PC-3 (cell line): ENCODE measurements around the gene ATAD3A. TPM values are rescaled to one million over a fixed set of nuclear protein-coding genes. Genes with fewer than 3 reads are reported as not detected.
A peak's percentile ranks its signal among the peaks of the same experiment; 100 is the strongest.

Source experiments
- ATAC-seq: fragments of 200-7000 bp; cut with Tn5 transposase; 2 replicates; pipeline ENCODE4 v1.9.1; 2020; ENCODE audit warnings: mild to moderate bottlenecking, moderate library complexity
- BruUV-seq: library from RNA; stranded (reverse); fragments of 400-500 nt; replicated peaks from 2 replicates; lab custom pipeline; 2021; lab: Mats Ljungman, UMichigan
- CTCF ChIA-PET: fragments of 300-600 bp; sonication (Branson Sonifier 250); formaldehyde crosslinking; loops from one replicate; lab custom pipeline; 2022; ENCODE audit warnings: antibody characterized with exemption; lab: Charles Lee
- POLR2A ChIA-PET: fragments of 300-600 bp; sonication (Branson Sonifier 250); formaldehyde crosslinking; loops from one replicate; lab custom pipeline; 2022; ENCODE audit warnings: antibody characterized with exemption; ENCODE audit not compliant: unreplicated experiment; lab: Charles Lee
- DNase-seq: peaks from one replicate; pipeline ENCODE4 v3.0.0-alpha.2; 2015
- H2AFZ ChIP-seq: fragments of 300-600 bp; sonication (generic); 2 replicates; pipeline ENCODE4 v1.6.0; 2016; ENCODE audit warnings: antibody characterized with exemption, low read length
- H3F3A ChIP-seq: fragments of 300-600 bp; sonication (generic); one replicate; pipeline ENCODE4 v1.6.0; 2017; ENCODE audit warnings: antibody characterized with exemption, low read length, control low read depth, mild to moderate bottlenecking; ENCODE audit not compliant: unreplicated experiment
- H3K27ac ChIP-seq: fragments of 300-600 bp; sonication (generic); 2 replicates; pipeline ENCODE4 v1.5.1; 2016; ENCODE audit warnings: mild to moderate bottlenecking, low read length
- H3K27me3 ChIP-seq: fragments of 300-600 bp; sonication (generic); 2 replicates; pipeline ENCODE4 v1.6.1; 2016; ENCODE audit warnings: low read length, mixed read lengths
- H3K36me3 ChIP-seq: fragments of 300-600 bp; sonication (generic); 2 replicates; pipeline ENCODE4 v1.6.1; 2016; ENCODE audit warnings: low read depth, mixed run types, low read length, mixed read lengths
- H3K4me1 ChIP-seq: fragments of 300-600 bp; sonication (generic); 2 replicates; pipeline ENCODE4 v1.5.1; 2016; ENCODE audit warnings: low read length; ENCODE audit not compliant: insufficient read depth
- H3K4me2 ChIP-seq: fragments of 300-600 bp; sonication (generic); 2 replicates; pipeline ENCODE4 v1.6.0; 2016; ENCODE audit warnings: low read length
- H3K4me3 ChIP-seq: fragments of 300-600 bp; sonication (generic); 2 replicates; pipeline ENCODE4 v1.5.1; 2016; ENCODE audit warnings: mild to moderate bottlenecking, low read length, mixed read lengths
- H3K79me2 ChIP-seq: fragments of 300-600 bp; sonication (generic); 2 replicates; pipeline ENCODE4 v1.6.1; 2017; ENCODE audit warnings: low read length, mixed read lengths
- H3K9ac ChIP-seq: fragments of 300-600 bp; sonication (generic); 2 replicates; pipeline ENCODE4 v1.6.0; 2016; ENCODE audit warnings: mild to moderate bottlenecking, low read length
- H3K9me2 ChIP-seq: fragments of 300-600 bp; sonication (generic); replicated peaks from 2 replicates; pipeline ENCODE4 v1.6.1; 2016; ENCODE audit warnings: mixed run types, low read length, mixed read lengths
- H3K9me3 ChIP-seq: fragments of 300-600 bp; sonication (generic); 2 replicates; pipeline ENCODE4 v1.6.1; 2016; ENCODE audit warnings: low read length, mixed read lengths
- H4K20me1 ChIP-seq: fragments of 300-600 bp; sonication (generic); 2 replicates; pipeline ENCODE4 v1.6.1; 2016; ENCODE audit warnings: low read length, mixed read lengths
- EZH2 ChIP-seq: fragments of 300-600 bp; sonication (generic); IDR thresholded peaks from one replicate; pipeline ENCODE4 v1.6.1; 2017; ENCODE audit warnings: antibody characterized with exemption, mild to moderate bottlenecking, low read length; ENCODE audit not compliant: unreplicated experiment
- EZH2phosphoT487 ChIP-seq: fragments of 300-600 bp; sonication (generic); IDR thresholded peaks from 2 replicates; pipeline ENCODE4 v1.6.1; 2018; ENCODE audit warnings: mild to moderate bottlenecking, antibody characterized with exemption, low read length, borderline replicate concordance
- intact Hi-C: fragments of 100-400 bp; cut with micrococcal nuclease; formaldehyde crosslinking; loops from 2 replicates; pipeline ENCODE4 v1.9.0; 2023
- total RNA-seq: library from RNA; depleted of rRNA; stranded (reverse); fragments of >200 nt; gene quantifications from 2 replicates; pipeline ENCODE4 v1.2.3, GENCODE V29; 2014
- TF ChIP-seq, protein P1 (sequence below): fragments of 300-600 bp; sonication (generic); conservative IDR thresholded peaks from 2 replicates; pipeline ENCODE4 v1.5.1; 2017; ENCODE audit warnings: antibody characterized with exemption, low read depth, mild to moderate bottlenecking, low read length

The ATAD3A gene
- total RNA-seq, 1 experiment from 2014 or later = 186 TPM

DNA sequence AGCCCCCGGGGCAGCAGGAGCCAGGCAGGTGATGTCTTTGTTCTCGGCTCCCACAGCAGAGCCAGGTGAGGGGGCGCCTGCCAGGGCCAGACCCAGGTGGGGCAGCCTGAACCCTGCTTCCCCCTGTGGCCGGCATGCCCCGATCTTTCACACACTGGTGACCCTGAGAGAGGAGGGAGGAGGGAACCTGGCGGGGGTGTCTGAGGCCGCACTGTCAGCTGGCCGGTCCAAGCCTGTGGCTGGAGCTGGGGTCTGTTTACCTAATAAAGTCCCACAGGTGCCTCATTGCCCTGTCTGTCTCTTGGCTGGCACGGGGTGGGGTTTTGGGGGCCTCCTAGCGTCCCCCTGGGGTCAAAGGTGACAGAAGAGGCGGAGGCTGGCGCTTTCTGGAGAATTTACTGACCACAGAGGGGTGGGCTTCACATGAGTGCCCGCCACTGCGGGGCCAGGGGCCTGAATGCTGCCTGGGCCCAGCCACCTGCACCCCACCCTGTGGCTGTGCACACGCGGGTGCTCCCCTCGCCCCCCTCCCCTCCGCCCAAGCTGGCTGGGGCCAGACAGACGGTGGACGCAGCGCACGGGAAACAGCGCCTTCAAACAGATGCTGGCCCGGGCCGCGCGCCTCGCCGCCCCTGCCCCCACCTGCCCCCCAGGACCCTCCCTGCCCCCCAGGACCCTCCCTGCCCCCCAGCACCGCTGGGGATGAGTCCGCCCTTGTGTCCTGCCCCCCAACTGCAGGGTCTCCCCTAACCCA lies 22.6 kb downstream of the ATAD3A start:
- Histone ChIP-seq H3K9me2 (no peaks in the 10 kb centered on the region), H3K27me3 (no peaks in the 10 kb centered on the region), H3K4me3 (no peak overlapping the region), H3K4me2 (no peak overlapping the region), H3K36me3 (peaks cover 20% of the 10 kb centered on the region), H4K20me1 (no peaks in the 10 kb centered on the region), H2AFZ (no peak overlapping the region), H3K79me2 (no peaks in the 10 kb centered on the region), H3K27ac (no peak overlapping the region), H3K4me1 (no peaks in the 10 kb centered on the region), H3F3A (no peaks in the 10 kb centered on the region), H3K9ac (no peak overlapping the region), H3K9me3 (no peaks in the 10 kb centered on the region)
- no peak for TF ChIP-seq EZH2
- no peak for TF ChIP-seq EZH2phosphoT487
- TF ChIP-seq, protein P1, sequence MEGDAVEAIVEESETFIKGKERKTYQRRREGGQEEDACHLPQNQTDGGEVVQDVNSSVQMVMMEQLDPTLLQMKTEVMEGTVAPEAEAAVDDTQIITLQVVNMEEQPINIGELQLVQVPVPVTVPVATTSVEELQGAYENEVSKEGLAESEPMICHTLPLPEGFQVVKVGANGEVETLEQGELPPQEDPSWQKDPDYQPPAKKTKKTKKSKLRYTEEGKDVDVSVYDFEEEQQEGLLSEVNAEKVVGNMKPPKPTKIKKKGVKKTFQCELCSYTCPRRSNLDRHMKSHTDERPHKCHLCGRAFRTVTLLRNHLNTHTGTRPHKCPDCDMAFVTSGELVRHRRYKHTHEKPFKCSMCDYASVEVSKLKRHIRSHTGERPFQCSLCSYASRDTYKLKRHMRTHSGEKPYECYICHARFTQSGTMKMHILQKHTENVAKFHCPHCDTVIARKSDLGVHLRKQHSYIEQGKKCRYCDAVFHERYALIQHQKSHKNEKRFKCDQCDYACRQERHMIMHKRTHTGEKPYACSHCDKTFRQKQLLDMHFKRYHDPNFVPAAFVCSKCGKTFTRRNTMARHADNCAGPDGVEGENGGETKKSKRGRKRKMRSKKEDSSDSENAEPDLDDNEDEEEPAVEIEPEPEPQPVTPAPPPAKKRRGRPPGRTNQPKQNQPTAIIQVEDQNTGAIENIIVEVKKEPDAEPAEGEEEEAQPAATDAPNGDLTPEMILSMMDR = no peak
- intact Hi-C loops = no loop called here
- no peak for DNase-seq
- ATAC-seq = peak; percentile 10; the same call in 1 of the 2 replicates
- CTCF ChIA-PET = no interaction called here
- POLR2A ChIA-PET = no interaction called here
- no TSS peak for BruUV-seq

DNA sequence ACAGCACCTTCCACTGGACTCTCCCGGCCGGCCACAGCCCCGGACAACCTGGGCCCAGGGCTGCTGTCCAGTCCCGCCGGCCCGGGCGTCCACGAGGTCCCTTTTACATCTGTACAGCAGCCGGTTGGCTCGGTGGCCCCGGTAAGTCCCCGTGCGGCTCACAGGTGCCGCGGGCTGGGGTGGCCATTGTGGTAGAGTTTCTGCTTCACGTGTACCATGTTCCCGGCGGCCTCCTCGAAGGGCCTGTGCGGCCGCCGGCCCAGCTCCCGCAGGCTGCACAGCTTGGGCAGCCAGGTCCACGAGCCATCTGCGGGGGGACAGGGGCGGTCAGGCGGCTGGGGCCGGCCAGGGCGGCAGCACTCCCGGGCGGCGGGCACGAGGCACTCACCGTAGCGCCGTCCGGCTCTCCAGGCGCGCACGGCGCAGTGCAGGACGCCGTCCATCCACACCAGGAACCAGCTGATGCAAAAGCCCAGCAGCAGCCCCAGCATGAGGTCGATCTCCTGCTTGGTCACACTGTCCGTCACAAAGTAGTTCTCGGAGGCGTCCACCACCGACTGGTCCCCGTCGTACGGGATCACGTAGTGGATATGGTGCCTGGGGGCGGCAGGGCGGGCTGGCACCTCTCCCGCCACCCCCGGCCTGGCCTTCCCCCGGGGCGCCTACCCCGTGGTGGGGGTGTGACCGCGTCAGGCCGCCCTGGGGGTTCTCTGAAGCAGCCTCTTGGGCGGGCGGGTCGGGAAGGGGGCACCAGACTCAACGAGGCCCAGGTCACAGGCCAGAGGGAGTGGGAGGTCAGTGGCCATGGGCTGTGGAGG lies 23.4 kb downstream of the ATAD3A start:
- Histone ChIP-seq H3K36me3 (peaks cover 13% of the 10 kb centered on the region), H3K4me1 (no peaks in the 10 kb centered on the region)

More for the DNA sequence above, 23.4 kb downstream of the ATAD3A start:
- no peak overlapping the region for H3K4me2 ChIP-seq
- H3K9me2 ChIP-seq = no peaks in the 10 kb centered on the region
- no peak overlapping the region for H3K27ac ChIP-seq
- H3K79me2 ChIP-seq = no peaks in the 10 kb centered on the region
- H4K20me1 ChIP-seq = no peaks in the 10 kb centered on the region
- no peaks in the 10 kb centered on the region for H3K27me3 ChIP-seq
- ChIA-PET CTCF (no interaction called here), POLR2A (no interaction called here)
- no peak for ATAC-seq
- no peaks in the 10 kb centered on the region for H3K9me3 ChIP-seq
- TF ChIP-seq EZH2 (no peak), EZH2phosphoT487 (no peak)
- TF ChIP-seq, protein P1 = no peak
- no peaks in the 10 kb centered on the region for H3F3A ChIP-seq
- H2AFZ ChIP-seq = no peak overlapping the region
- intact Hi-C loops = no loop called here
- H3K9ac ChIP-seq = no peak overlapping the region
- BruUV-seq = no TSS peak
- DNase-seq = no peak
- no peak overlapping the region for H3K4me3 ChIP-seq
